ENCODE results near the gene DPP3. TPM values are rescaled to one million over a fixed set of nuclear protein-coding genes. Genes with fewer than 3 reads are reported as not detected.
"Not testable (repeated sequence)": the region's sequence is repeated elsewhere in the genome, so short reads cannot be mapped to it uniquely, and the experiment has no call there.

Gene DPP3
- polyA plus RNA-seq, 1 donor from 2014 or later: 24.5 TPM

DNA sequence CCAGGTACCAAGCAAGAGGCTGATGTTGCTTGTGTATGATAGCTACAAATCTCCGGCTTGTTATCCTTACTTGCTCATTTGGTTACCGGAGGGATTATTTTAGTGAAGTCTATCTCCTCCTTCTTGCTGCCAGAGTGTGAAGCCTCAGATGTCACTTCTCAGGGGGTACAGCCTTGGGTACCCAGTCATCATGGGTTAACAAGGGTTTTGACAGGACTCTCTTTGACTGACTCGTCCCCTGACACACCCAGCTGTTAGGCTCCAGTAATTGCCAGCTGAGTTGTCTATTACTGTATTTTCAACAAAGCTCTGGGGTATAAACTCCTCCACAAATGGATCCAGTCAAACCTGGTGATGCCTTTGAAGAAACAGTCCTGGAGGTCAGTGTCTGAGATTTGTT, 25.4 kb upstream of the DPP3 start:
- Mint-ChIP-seq H3K4me1 (peaks cover 11 to 19% (median 14%) of the 10 kb centered on the region in 3 donors), H3K36me3 (no peaks in the 10 kb centered on the region), H3K4me3 (no peak overlapping the region), H3K27me3 (peaks cover 13% of the 10 kb centered on the region), H3K9me3 (no peaks in the 10 kb centered on the region), H3K27ac (no peak overlapping the region)

- H3K9me3 Mint-ChIP-seq: peaks cover 0 to 2% (median 0%) of the 10 kb centered on the region in 3 donors
- peaks cover 11 to 23% (median 17%) of the 10 kb centered on the region in 3 donors for H3K4me1 Mint-ChIP-seq
- no peak overlapping the region for H3K27ac Mint-ChIP-seq
- H3K4me3 Mint-ChIP-seq: peak overlapping the region in 2 of 4 donors; percentile 63 to 82
- no peaks in the 10 kb centered on the region for H3K36me3 Mint-ChIP-seq
- peaks cover 10% of the 10 kb centered on the region for H3K27me3 Mint-ChIP-seq
Measured at GRCh38 chr11:66457826-66458225, 22.4 kb upstream of the DPP3 start.

GRCh38 chr11:66459138-66459778, 21.0 kb upstream of the DPP3 start:
- H3K9me3 Mint-ChIP-seq: peaks cover 0 to 4% (median 0%) of the 10 kb centered on the region in 3 donors
- peak overlapping the region in 2 of 4 donors; percentile 15 to 54 for H3K4me3 Mint-ChIP-seq
- H3K27me3 Mint-ChIP-seq: peaks cover 7% of the 10 kb centered on the region
- peak overlapping the region in 2 of 3 donors; percentile 26 to 32 for H3K27ac Mint-ChIP-seq
- H3K36me3 Mint-ChIP-seq: no peaks in the 10 kb centered on the region
- H3K4me1 Mint-ChIP-seq: peaks cover 11 to 24% (median 17%) of the 10 kb centered on the region in 3 donors

DNA sequence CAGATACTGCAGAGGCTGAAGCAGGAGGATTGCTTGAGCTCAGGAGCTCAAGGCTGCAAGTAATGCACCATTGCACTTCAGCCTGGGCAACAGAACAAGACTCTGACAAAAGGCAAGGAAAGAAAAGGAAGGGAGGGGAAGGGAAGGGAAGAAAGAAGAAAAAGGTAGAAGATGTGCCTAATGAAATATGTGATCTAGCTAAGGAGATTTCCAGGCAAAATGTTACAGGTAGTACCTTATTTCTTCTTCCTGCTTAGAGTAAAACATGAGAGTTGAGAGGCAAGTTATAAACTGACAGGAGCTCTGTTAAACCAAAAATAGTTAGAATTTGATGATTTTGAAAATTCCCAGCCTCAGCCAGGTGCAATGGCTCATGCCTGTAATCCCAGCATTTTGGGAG, 18.2 kb upstream of the DPP3 start:
- Mint-ChIP-seq H3K36me3 (no peaks in the 10 kb centered on the region), H3K27me3 (no peaks in the 10 kb centered on the region), H3K4me1 (peaks cover 26 to 37% (median 30%) of the 10 kb centered on the region in 3 donors), H3K4me3 (peak overlapping the region in 1 of 4 donors; percentile 70), H3K9me3 (peaks cover 0 to 4% (median 0%) of the 10 kb centered on the region in 3 donors), H3K27ac (no peak overlapping the region)

DNA sequence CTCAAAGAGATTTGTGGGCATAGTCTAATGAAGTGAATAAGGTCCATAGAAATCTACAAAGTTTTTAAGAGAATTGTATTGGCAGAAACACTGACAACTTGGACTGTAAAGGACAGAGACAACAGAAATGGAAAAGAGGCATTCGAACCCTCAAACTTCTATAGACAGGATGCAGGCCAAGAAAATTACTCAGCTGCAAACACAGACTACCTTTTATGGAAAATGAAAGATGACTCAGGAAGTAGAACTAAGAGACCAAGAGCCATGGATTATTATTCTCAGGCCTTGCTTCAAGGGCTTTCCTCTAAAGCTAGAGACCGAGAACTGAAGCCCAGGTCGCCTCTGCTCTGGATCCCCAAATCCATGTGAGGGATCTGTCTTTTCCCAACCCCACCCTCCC, 17.3 kb upstream of the DPP3 start:
- H3K4me3 Mint-ChIP-seq: peak overlapping the region in 1 of 4 donors; percentile 70
- H3K4me1 Mint-ChIP-seq: peaks cover 25 to 32% (median 29%) of the 10 kb centered on the region in 3 donors
- no peaks in the 10 kb centered on the region for H3K36me3 Mint-ChIP-seq
- peaks cover 0 to 4% (median 0%) of the 10 kb centered on the region in 3 donors for H3K9me3 Mint-ChIP-seq
- no peaks in the 10 kb centered on the region for H3K27me3 Mint-ChIP-seq
- H3K27ac Mint-ChIP-seq: peak overlapping the region in 2 of 3 donors; percentile 25 to 52

- H3K4me1 Mint-ChIP-seq: peaks cover 22 to 25% (median 24%) of the 10 kb centered on the region in 3 donors
- H3K9me3 Mint-ChIP-seq, H3K27ac Mint-ChIP-seq, H3K27me3 Mint-ChIP-seq, H3K36me3 Mint-ChIP-seq: not testable (repeated sequence)
- H3K4me3 Mint-ChIP-seq: peak overlapping the region in 1 of 4 donors; percentile 42
Measured at GRCh38 chr11:66464116-66464515, 16.1 kb upstream of the DPP3 start.

GRCh38 chr11:66464916-66465315, 15.3 kb upstream of the DPP3 start:
- Mint-ChIP-seq H3K27ac (peak overlapping the region in 1 of 3 donors; percentile 64), H3K36me3 (no peaks in the 10 kb centered on the region), H3K9me3 (peaks cover 0 to 4% (median 0%) of the 10 kb centered on the region in 3 donors), H3K27me3 (no peaks in the 10 kb centered on the region), H3K4me3 (peak overlapping the region; percentile 73 to 97 (median 86)), H3K4me1 (peaks cover 18 to 20% (median 18%) of the 10 kb centered on the region in 3 donors)

GRCh38 chr11:66465373-66466224, 14.6 kb upstream of the DPP3 start:
- peak overlapping the region; percentile 64 to 90 (median 87) for H3K27ac Mint-ChIP-seq
- H3K27me3 Mint-ChIP-seq: no peaks in the 10 kb centered on the region
- H3K4me1 Mint-ChIP-seq: peaks cover 18 to 20% (median 18%) of the 10 kb centered on the region in 3 donors

DNA sequence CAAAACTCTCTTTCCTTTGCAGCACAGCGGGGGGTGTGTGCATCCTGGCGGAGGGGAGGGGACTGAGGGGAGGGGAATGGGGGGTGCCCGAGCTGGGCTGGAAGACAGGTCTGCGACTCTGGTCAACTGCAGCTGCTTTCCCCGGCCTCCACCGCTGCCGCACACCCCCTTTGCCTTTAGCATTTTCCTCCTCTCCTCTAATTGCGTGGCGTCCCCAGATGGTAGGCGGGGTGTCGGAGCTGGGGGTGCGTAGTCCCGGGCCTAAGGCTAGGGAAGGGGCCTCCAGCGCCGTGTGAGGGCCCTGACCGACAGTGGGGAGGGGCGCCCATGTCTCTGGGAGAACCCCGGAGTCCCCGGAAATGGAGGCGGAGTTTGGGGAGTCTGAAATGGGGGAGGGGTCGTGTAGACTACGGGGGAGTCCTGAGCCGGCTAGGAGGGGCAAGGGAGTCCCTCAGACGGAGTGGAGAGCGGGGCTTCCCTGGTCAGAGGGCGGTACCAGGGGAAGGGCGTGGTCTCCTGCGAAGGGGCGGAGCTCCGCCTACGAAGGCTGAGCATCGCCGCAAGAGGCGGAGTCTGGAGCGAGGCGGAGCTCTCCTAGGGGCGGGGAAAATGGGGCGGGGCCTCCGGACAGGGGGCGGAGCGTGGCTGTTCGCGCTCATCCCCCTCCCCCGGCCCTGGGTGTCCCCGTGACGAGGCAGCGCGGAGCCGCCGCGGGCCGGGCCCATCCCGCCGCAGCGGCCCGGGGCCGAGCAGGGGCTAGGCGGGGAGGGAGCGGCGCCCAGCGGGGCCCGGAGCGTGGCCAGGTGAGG, 13.8 kb upstream of the DPP3 start, which contains the start of gene PELI3:
TSS of gene PELI3 (plus strand) at position 681 of the 809 bp plus-strand sequence. CDS start 1,224 bp downstream, outside the sequence.
- peak within 1 kb of the TSS; percentile 64 to 90 (median 87) for H3K27ac Mint-ChIP-seq
- peaks cover 0 to 4% (median 0%) of the 10 kb centered on the region in 3 donors for H3K9me3 Mint-ChIP-seq
- H3K4me3 Mint-ChIP-seq: peak within 1 kb of the TSS; percentile 86 to 97 (median 92)
- no peaks in the 10 kb centered on the region for H3K27me3 Mint-ChIP-seq
- peaks cover 2% of the 10 kb centered on the region for H3K36me3 Mint-ChIP-seq
- peaks cover 18 to 20% (median 18%) of the 10 kb centered on the region in 3 donors for H3K4me1 Mint-ChIP-seq

More at GRCh38 chr11:66465373-66466224, 14.6 kb upstream of the DPP3 start:
- Mint-ChIP-seq H3K9me3 (peaks cover 0 to 4% (median 0%) of the 10 kb centered on the region in 3 donors), H3K36me3 (peaks cover 2% of the 10 kb centered on the region), H3K4me3 (peak overlapping the region; percentile 86 to 97 (median 92))

GRCh38 chr11:66467034-66467659, 13.1 kb upstream of the DPP3 start:
- Mint-ChIP-seq H3K36me3 (peaks cover 2% of the 10 kb centered on the region), H3K9me3 (peaks cover 0 to 4% (median 0%) of the 10 kb centered on the region in 3 donors), H3K27me3 (no peaks in the 10 kb centered on the region), H3K4me1 (peaks cover 18% of the 10 kb centered on the region in 3 donors), H3K27ac (peak overlapping the region in 1 of 3 donors; percentile 16), H3K4me3 (peak overlapping the region; percentile 83 to 91 (median 88))

DNA sequence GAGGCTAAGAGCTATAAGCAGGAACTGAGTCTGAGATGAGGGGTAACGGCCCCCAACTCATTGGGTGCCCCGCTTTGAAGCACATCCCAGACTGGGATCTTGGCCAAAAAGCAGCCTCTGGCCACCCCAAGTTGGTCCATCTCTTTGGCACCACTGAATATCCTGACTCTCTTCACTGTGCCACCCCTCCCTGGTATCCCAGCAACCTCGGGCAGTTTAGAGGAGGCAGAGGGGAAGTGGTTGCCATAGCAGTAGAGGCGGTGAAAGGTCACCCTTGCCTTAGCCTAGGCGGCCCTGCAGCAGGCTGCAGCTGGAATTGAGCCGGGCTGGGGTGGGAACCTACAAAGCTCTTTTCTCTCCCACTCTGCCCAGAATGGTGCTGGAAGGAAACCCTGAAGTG, 12.5 kb upstream of the DPP3 start:
- Mint-ChIP-seq H3K4me3 (peak overlapping the region; percentile 83 to 91 (median 88)), H3K27ac (peak overlapping the region in 1 of 3 donors; percentile 16), H3K9me3 (peaks cover 0 to 2% (median 0%) of the 10 kb centered on the region in 3 donors), H3K27me3 (no peaks in the 10 kb centered on the region), H3K4me1 (peaks cover 15 to 18% (median 18%) of the 10 kb centered on the region in 3 donors), H3K36me3 (peaks cover 2% of the 10 kb centered on the region)

DNA sequence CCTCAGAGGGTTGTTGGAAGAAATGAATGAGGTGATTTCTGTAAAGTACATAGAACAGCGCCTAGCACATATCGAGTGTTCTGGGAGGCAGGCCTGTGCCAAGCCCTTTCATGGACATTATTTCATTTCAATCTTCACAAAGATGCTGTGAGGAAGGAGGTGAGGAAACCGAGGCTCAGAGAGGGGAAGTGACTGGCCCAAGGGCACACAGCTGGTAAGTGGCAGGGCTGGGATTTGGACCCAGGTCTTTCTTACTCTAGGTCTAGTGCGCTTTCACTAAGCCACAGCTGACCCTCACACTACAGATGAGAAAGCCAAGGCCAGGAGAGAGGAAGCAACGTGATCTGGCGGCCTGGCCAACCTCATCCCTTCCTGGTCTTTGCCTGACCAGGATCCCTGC, 11.5 kb upstream of the DPP3 start:
- H3K27ac Mint-ChIP-seq: peak overlapping the region in 1 of 3 donors; percentile 48
- H3K9me3 Mint-ChIP-seq: no peaks in the 10 kb centered on the region
- H3K4me3 Mint-ChIP-seq: peak overlapping the region; percentile 67 to 86 (median 79)
- peaks cover 2% of the 10 kb centered on the region for H3K36me3 Mint-ChIP-seq
- peaks cover 13 to 18% (median 18%) of the 10 kb centered on the region in 3 donors for H3K4me1 Mint-ChIP-seq
- H3K27me3 Mint-ChIP-seq: no peaks in the 10 kb centered on the region

GRCh38 chr11:66469441-66469840, 10.8 kb upstream of the DPP3 start:
- Mint-ChIP-seq H3K27me3 (no peaks in the 10 kb centered on the region), H3K4me3 (peak overlapping the region in 1 of 4 donors; percentile 86), H3K9me3 (no peaks in the 10 kb centered on the region), H3K4me1 (peaks cover 13 to 18% (median 18%) of the 10 kb centered on the region in 3 donors), H3K36me3 (peaks cover 2% of the 10 kb centered on the region), H3K27ac (no peak overlapping the region)

- Mint-ChIP-seq H3K36me3 (peaks cover 2% of the 10 kb centered on the region), H3K27me3 (no peaks in the 10 kb centered on the region), H3K27ac (peak overlapping the region in 1 of 3 donors; percentile 9), H3K9me3 (no peaks in the 10 kb centered on the region), H3K4me1 (peaks cover 11 to 16% (median 15%) of the 10 kb centered on the region in 3 donors), H3K4me3 (peak overlapping the region in 3 of 4 donors; percentile 12 to 79 (median 49))
Measured at GRCh38 chr11:66470015-66470414, 10.2 kb upstream of the DPP3 start.
